Left ventricle myocardium superior (tissue), 1 donor: ENCODE results near the gene SHOC2. TPM values are rescaled to one million over a fixed set of nuclear protein-coding genes. Genes with fewer than 3 reads are reported as not detected.

ENCODE experiments used
- ATAC-seq: fragments of 200-7000 bp; cut with Tn5 transposase; one replicate; pipeline ENCODE4 v1.9.1; 2020; ENCODE audit warnings: mild to moderate bottlenecking, moderate library complexity
- DNase-seq: peaks from one replicate; pipeline ENCODE4 v3.0.0-alpha.2; 2020
- intact Hi-C: fragments of 100-400 bp; cut with micrococcal nuclease; formaldehyde crosslinking; loops from one replicate; pipeline ENCODE4 v1.11.0; 2022
- long read RNA-seq: library from polyadenylated mRNA; unstranded; transcript quantifications from one replicate; pipeline ENCODE4 v2.0.0, GENCODE V29; 2021
- total RNA-seq: library from RNA; stranded (reverse); fragmentation: NEBNext Ultra II Directional; extraction: Animal tissue kit (Norgen Biotek cat#: 25700); gene quantifications from one replicate; pipeline ENCODE4 v1.2.1, GENCODE V29; 2021
- donor health status: DM: no; HTN: yes; CAD: no; lungs with severe emphysema.

The SHOC2 gene
- total RNA-seq, result 42.7 TPM
- long read RNA-seq, transcript SHOC2-202 (9 exons, 3,943 nt), result major isoform, 30 of 56 reads
- long read RNA-seq, partial matches to known transcripts, result 11 of 56 reads
- long read RNA-seq, other reads (novel, unspliced or antisense), result 14 of 56 reads

GRCh38 chr10:110919349-110919931 is at the start of gene SHOC2:
Gene SHOC2 (plus strand): TSS chr10:110919604. CDS start chr10:110964359, 44,755 bp downstream.
- peak; percentile 53 for ATAC-seq
- DNase-seq, result peak; percentile 99
- intact Hi-C loops, result no loop called here

- intact Hi-C loops, result no loop called here
- ATAC-seq (no peak), DNase-seq (no peak)
These were observed 48.5 kb upstream of the SHOC2 start for GRCh38 chr10:110870823-110871297.

- peak; percentile 100 for DNase-seq
- intact Hi-C loops, result no loop called here
- peak; percentile 96 for ATAC-seq
These were observed 47.9 kb upstream of the SHOC2 start, which contains the start of gene PDCD4 for GRCh38 chr10:110871298-110872084. Gene PDCD4 (plus strand): TSS chr10:110871928. CDS start chr10:110876028, 4,100 bp downstream.

- ATAC-seq (peak; percentile 78), DNase-seq (peak; percentile 82)
- intact Hi-C loops, result no loop called here
These were observed 47.0 kb upstream of the SHOC2 start for GRCh38 chr10:110872145-110872983.

- no peak for ATAC-seq
- intact Hi-C loops, result no loop called here
- no peak for DNase-seq
These were observed 46.1 kb upstream of the SHOC2 start for GRCh38 chr10:110872984-110873923.

GRCh38 chr10:110873951-110874350 is 45.5 kb upstream of the SHOC2 start:
- ATAC-seq, result no peak
- intact Hi-C loops, result no loop called here
- no peak for DNase-seq

GRCh38 chr10:110876000-110876399 is 43.4 kb upstream of the SHOC2 start:
- DNase-seq (no peak), ATAC-seq (no peak)
- intact Hi-C loops, result no loop called here

GRCh38 chr10:110876788-110877187 is 42.6 kb upstream of the SHOC2 start:
- ATAC-seq, result no peak
- no peak for DNase-seq
- intact Hi-C loops, result no loop called here

- intact Hi-C loops, result loop anchor here (10.0 kb wide), 1 partner anchor 275 kb away; no protein-coding TSS in a partner anchor
- ATAC-seq (peak; percentile 90), DNase-seq (no peak)
These were observed 39.4 kb upstream of the SHOC2 start for GRCh38 chr10:110880012-110880411.

DNA sequence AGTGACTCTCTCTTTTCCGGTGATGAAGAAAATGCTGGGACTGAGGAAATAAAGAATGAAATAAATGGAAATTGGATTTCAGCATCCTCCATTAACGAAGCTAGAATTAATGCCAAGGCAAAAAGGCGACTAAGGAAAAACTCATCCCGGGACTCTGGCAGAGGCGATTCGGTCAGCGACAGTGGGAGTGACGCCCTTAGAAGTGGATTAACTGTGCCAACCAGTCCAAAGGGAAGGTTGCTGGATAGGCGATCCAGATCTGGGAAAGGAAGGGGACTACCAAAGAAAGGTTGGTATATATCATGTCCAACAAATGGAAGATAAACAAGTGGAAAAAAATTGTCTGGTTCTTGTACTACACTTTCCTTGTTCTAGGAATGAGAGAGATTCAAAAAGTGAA is 38.2 kb upstream of the SHOC2 start:
- intact Hi-C loops, result loop anchor here (10.0 kb wide), 1 partner anchor 276 kb away; no protein-coding TSS in a partner anchor
- ATAC-seq, result peak; percentile 72
- DNase-seq, result no peak

DNA sequence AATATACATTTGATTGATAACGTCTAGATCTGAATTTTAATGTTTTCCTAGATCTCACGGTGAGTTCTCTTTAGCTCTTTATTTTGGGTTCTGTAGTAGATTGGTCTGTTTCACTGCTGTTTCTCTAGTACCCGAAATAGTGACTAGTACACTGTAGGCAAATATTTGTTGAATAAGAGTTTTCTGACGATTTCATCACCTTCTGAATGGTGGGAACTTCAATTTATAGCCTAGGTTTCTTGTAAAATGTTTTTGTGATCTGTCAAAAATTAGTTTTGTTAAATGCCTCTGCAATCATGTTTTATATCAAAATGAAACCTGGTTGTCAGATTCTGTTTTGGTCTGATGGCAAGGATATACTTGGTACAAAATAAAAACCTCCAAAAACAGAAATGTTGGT is 37.5 kb upstream of the SHOC2 start:
- intact Hi-C loops, result loop anchor here (10.0 kb wide), 1 partner anchor 277 kb away; no protein-coding TSS in a partner anchor

GRCh38 chr10:110883924-110884323 is 35.5 kb upstream of the SHOC2 start:
- ATAC-seq (no peak), DNase-seq (no peak)
- intact Hi-C loops, result loop anchor here (10.0 kb wide), 1 partner anchor 279 kb away; no protein-coding TSS in a partner anchor

More for the DNA sequence above, 37.5 kb upstream of the SHOC2 start:
- ATAC-seq (no peak), DNase-seq (no peak)

GRCh38 chr10:110885932-110886674 is 33.3 kb upstream of the SHOC2 start:
- no peak for ATAC-seq
- intact Hi-C loops, result loop anchor here (10.0 kb wide), 1 partner anchor 281 kb away; no protein-coding TSS in a partner anchor
- DNase-seq, result no peak

DNA sequence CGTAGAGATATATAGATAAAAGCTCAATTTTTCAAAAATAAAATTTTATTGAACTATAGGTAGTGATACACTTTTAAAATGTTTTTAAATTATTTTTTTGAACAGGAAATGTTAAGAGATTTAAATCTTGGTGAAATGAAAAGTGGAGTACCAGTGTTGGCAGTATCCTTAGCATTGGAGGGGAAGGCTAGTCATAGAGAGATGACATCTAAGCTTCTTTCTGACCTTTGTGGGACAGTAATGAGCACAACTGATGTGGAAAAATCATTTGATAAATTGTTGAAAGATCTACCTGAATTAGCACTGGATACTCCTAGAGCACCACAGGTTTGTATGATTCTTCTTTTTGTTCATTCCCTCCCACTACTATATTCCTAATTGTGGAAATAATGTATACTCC is 31.8 kb upstream of the SHOC2 start:
- no peak for DNase-seq
- intact Hi-C loops, result loop anchor here (10.0 kb wide), 1 partner anchor 283 kb away; no protein-coding TSS in a partner anchor
- ATAC-seq, result no peak

GRCh38 chr10:110892602-110893288 is 26.7 kb upstream of the SHOC2 start:
- DNase-seq (no peak), ATAC-seq (no peak)
- intact Hi-C loops, result loop anchor here (5.0 to 10.0 kb wide), 2 partner anchors 88 to 145 kb away; no protein-coding TSS in a partner anchor

DNA sequence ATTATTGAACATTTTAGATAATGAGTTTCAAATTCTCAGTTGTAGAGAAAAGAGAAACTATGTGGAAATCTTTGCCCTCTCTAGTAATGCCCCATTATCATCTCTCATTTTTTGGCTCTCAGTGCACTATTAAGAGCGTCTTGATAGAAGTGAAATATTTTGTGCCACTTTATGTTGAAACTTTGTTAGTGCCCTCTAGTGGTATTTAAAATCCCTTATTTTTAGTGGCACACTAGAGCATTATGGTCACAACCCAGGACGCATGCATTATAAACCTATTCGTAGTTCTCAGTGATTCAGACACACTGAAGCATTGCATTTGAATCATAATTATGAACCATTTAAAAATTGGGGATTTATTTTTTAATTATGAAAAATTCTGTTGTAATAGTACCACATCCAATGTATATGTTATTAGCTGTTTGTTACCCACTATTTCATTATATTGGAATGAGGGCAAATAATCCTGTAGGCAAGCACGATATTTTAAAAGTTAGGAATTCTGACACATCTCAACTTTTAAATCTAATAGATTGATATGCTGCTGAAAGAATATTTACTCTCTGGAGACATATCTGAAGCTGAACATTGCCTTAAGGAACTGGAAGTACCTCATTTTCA is 25.7 kb upstream of the SHOC2 start:
- ATAC-seq (peak; percentile 81), DNase-seq (no peak)
- intact Hi-C loops, result loop anchor here (5.0 to 10.0 kb wide), 2 partner anchors 89 to 146 kb away; no protein-coding TSS in a partner anchor
